Caco-2 (cell line): Measurements from ENCODE around the gene UBTD1. TPM values are rescaled to one million over a fixed set of nuclear protein-coding genes. Genes with fewer than 3 reads are reported as not detected.

Experiments used
- BruUV-seq: library from RNA; stranded (reverse); fragments of 400-500 nt; replicated peaks from 2 replicates; lab custom pipeline; 2021; lab: Mats Ljungman, UMichigan
- CTCF ChIA-PET: fragments of 300-600 bp; sonication (Branson Sonifier 250); formaldehyde crosslinking; loops from one replicate; lab custom pipeline; 2022; ENCODE audit warnings: antibody characterized with exemption; lab: Charles Lee
- POLR2A ChIA-PET: fragments of 300-600 bp; sonication (Branson Sonifier 250); formaldehyde crosslinking; loops from one replicate; lab custom pipeline; 2022; ENCODE audit warnings: antibody characterized with exemption; lab: Charles Lee
- DNase-seq, 2 experiments: peaks; one replicate each; pipeline versions ENCODE4 v3.0.0 to v3.0.0-alpha.2; 2020 to 2022
- H3K27me3 ChIP-seq: replicated peaks from 2 replicates; pipeline ENCODE4 v1.6.0; 2011; ENCODE audit warnings: low read length; ENCODE audit not compliant: control insufficient read depth, insufficient read depth
- H3K36me3 ChIP-seq: 2 replicates; pipeline ENCODE4 v1.5.1; 2011; ENCODE audit warnings: low read length; ENCODE audit not compliant: control insufficient read depth, insufficient read depth
- H3K4me1 ChIP-seq: fragments of 250-450 bp; sonication (Bioruptor Pico); 2 replicates; pipeline ENCODE4 v1.5.1; 2020; ENCODE audit warnings: mild to moderate bottlenecking
- H3K4me3 ChIP-seq: 2 replicates; pipeline ENCODE4 v1.5.1; 2011; ENCODE audit warnings: low read depth, mild to moderate bottlenecking, control low read depth, low read length
- H3K9me3 ChIP-seq: fragments of 250-450 bp; sonication (Bioruptor Pico); 2 replicates; pipeline ENCODE4 v1.5.1; 2020; ENCODE audit warnings: mild to moderate bottlenecking, moderate library complexity
- H3K27ac Mint-ChIP-seq: one replicate; pipeline ENCODE4 v1.8.0; 2022; ENCODE audit warnings: mixed read lengths; ENCODE audit not compliant: unreplicated experiment
- H3K27me3 Mint-ChIP-seq: one replicate; pipeline ENCODE4 v1.8.0; 2022; ENCODE audit warnings: mixed read lengths; ENCODE audit not compliant: insufficient read depth, unreplicated experiment
- H3K36me3 Mint-ChIP-seq: one replicate; pipeline ENCODE4 v1.8.0; 2022; ENCODE audit warnings: mild to moderate bottlenecking, mixed read lengths; ENCODE audit not compliant: insufficient read depth, unreplicated experiment
- H3K4me1 Mint-ChIP-seq: one replicate; pipeline ENCODE4 v1.8.0; 2022; ENCODE audit warnings: low read depth, mixed read lengths; ENCODE audit not compliant: unreplicated experiment
- H3K4me3 Mint-ChIP-seq: one replicate; pipeline ENCODE4 v1.8.0; 2022; ENCODE audit warnings: mild to moderate bottlenecking, moderate library complexity, mixed read lengths; ENCODE audit not compliant: unreplicated experiment
- H3K9me3 Mint-ChIP-seq: one replicate; pipeline ENCODE4 v1.8.0; 2022; ENCODE audit warnings: mixed read lengths; ENCODE audit not compliant: unreplicated experiment
- CTCF ChIP-seq, 2 experiments: fragments of 200-600 bp in 1 of 2; IDR thresholded peaks; 1 replicate in 1 of 2; 2 replicates in 1 of 2; pipeline versions ENCODE4 v1.5.1 to v1.8.0; 2011 to 2022; ENCODE audit warnings: antibody characterized with exemption in 1 of 2, control low read depth in 1 of 2, inconsistent platforms in 1 of 2, low read depth in 1 of 2, low read length in 1 of 2, mild to moderate bottlenecking in 1 of 2, moderate library complexity in 1 of 2; ENCODE audit not compliant: insufficient read depth in 1 of 2, severe bottlenecking in 1 of 2, unreplicated experiment in 1 of 2
- intact Hi-C: fragments of 100-400 bp; cut with micrococcal nuclease; formaldehyde crosslinking; loops from one replicate; pipeline ENCODE4 v1.10.0; 2022; ENCODE audit not compliant: unreplicated experiment
- total RNA-seq: library from RNA; stranded (reverse); gene quantifications from 2 replicates; pipeline ENCODE4 v1.2.3, GENCODE V29; 2022

The UBTD1 gene
- total RNA-seq, 1 experiment from 2014 or later, result 11.4 TPM

- no peaks in the 10 kb centered on the region; the same call in none of the 2 replicates for H3K36me3 ChIP-seq
- no peaks in the 10 kb centered on the region for H3K9me3 Mint-ChIP-seq
- H3K36me3 Mint-ChIP-seq, result peaks cover 48% of the 10 kb centered on the region
- no peaks in the 10 kb centered on the region for H3K4me1 ChIP-seq
- no peak overlapping the region for H3K4me3 ChIP-seq
- no peaks in the 10 kb centered on the region for H3K9me3 ChIP-seq
- no peaks in the 10 kb centered on the region for H3K27me3 ChIP-seq
- intact Hi-C loops, result no loop called here
- no peak overlapping the region for H3K4me3 Mint-ChIP-seq
- no peak overlapping the region for H3K27ac Mint-ChIP-seq
- no TSS peak for BruUV-seq
- POLR2A ChIA-PET, result no interaction called here
- no peak for DNase-seq
- no peaks in the 10 kb centered on the region for H3K27me3 Mint-ChIP-seq
- no peak for TF ChIP-seq CTCF (IDR thresholded peaks at IDR 0.05; ENCODE audit: insufficient read depth in 1 of 2, low read depth in 1 of 2, low read length in 1 of 2, severe bottlenecking in 1 of 2, unreplicated experiment in 1 of 2)
- CTCF ChIA-PET, result no interaction called here
- H3K4me1 Mint-ChIP-seq, result no peaks in the 10 kb centered on the region
Observed at GRCh38 chr10:97483506-97483905, 15.2 kb upstream of the UBTD1 start.

- no peak overlapping the region for H3K27ac Mint-ChIP-seq
- Histone ChIP-seq H3K36me3 (no peaks in the 10 kb centered on the region; the same call in none of the 2 replicates), H3K27me3 (no peaks in the 10 kb centered on the region), H3K4me3 (no peak overlapping the region), H3K4me1 (no peaks in the 10 kb centered on the region), H3K9me3 (no peaks in the 10 kb centered on the region)
- ChIA-PET CTCF (no interaction called here), POLR2A (no interaction called here)
- H3K4me1 Mint-ChIP-seq, result no peaks in the 10 kb centered on the region
- no peak for TF ChIP-seq CTCF (IDR thresholded peaks at IDR 0.05; ENCODE audit: insufficient read depth in 1 of 2, low read depth in 1 of 2, low read length in 1 of 2, severe bottlenecking in 1 of 2, unreplicated experiment in 1 of 2)
- BruUV-seq, result no TSS peak
- H3K36me3 Mint-ChIP-seq, result peaks cover 46% of the 10 kb centered on the region
- no peaks in the 10 kb centered on the region for H3K27me3 Mint-ChIP-seq
- no peak overlapping the region for H3K4me3 Mint-ChIP-seq
- no peaks in the 10 kb centered on the region for H3K9me3 Mint-ChIP-seq
- no peak for DNase-seq
- intact Hi-C loops, result no loop called here
Observed at GRCh38 chr10:97483921-97484320, 14.8 kb upstream of the UBTD1 start.

- Mint-ChIP-seq H3K4me1 (no peaks in the 10 kb centered on the region), H3K4me3 (no peak overlapping the region), H3K9me3 (no peaks in the 10 kb centered on the region), H3K36me3 (peaks cover 37% of the 10 kb centered on the region), H3K27me3 (no peaks in the 10 kb centered on the region), H3K27ac (no peak overlapping the region)
- no peak for TF ChIP-seq CTCF (IDR thresholded peaks at IDR 0.05; ENCODE audit: insufficient read depth in 1 of 2, low read depth in 1 of 2, low read length in 1 of 2, severe bottlenecking in 1 of 2, unreplicated experiment in 1 of 2)
- Histone ChIP-seq H3K36me3 (no peaks in the 10 kb centered on the region; the same call in 1 of the 2 replicates), H3K4me3 (no peak overlapping the region), H3K4me1 (no peaks in the 10 kb centered on the region), H3K9me3 (no peaks in the 10 kb centered on the region), H3K27me3 (no peaks in the 10 kb centered on the region)
- no TSS peak for BruUV-seq
- POLR2A ChIA-PET, result no interaction called here
- CTCF ChIA-PET, result no interaction called here
- no peak for DNase-seq
- intact Hi-C loops, result no loop called here
Observed at GRCh38 chr10:97485647-97486281, 13.0 kb upstream of the UBTD1 start.
